Tibial artery (tissue), 4 donors: ENCODE data around the gene TERB1.

Experiments used
- DNase-seq, 2 donors: peaks; one replicate each; pipeline ENCODE4 v3.0.0-alpha.2; 2019
- H3K27ac ChIP-seq, 2 donors: fragments of 200-600 bp; sonication (generic) in 1 of 2; 1 replicate in 1 of 2; 2 replicates in 1 of 2; pipeline ENCODE4 v1.5.1; 2018 to 2019; ENCODE audit warnings: mild to moderate bottlenecking in 1 of 2
- H3K27me3 ChIP-seq, 2 donors: fragments of 200-600 bp; sonication (generic) in 1 of 2; one replicate each; pipeline versions ENCODE4 v1.5.1 to v1.6.0; 2016 to 2019
- H3K36me3 ChIP-seq, 3 donors: fragments of 200-600 bp; sonication (generic) in 2 of 3; one replicate each; pipeline ENCODE4 v1.5.1; 2016 to 2019; ENCODE audit warnings: mild to moderate bottlenecking in 2 of 3
- H3K4me1 ChIP-seq, 4 donors: fragments of 200-600 bp; sonication (generic) in 2 of 4; 1 replicate in 3 of 4; 2 replicates in 1 of 4; pipeline ENCODE4 v1.5.1; 2016 to 2019
- H3K4me3 ChIP-seq, 2 donors: fragments of 200-600 bp; sonication (generic) in 1 of 2; 1 replicate in 1 of 2; 2 replicates in 1 of 2; pipeline ENCODE4 v1.5.1; 2018 to 2019; ENCODE audit warnings: mild to moderate bottlenecking in 2 of 2
- H3K9me3 ChIP-seq, 3 donors: fragments of 200-600 bp; sonication (generic) in 1 of 3; one replicate each; pipeline ENCODE4 v1.5.1; 2016 to 2019
- intact Hi-C: fragments of 100-400 bp; cut with DNase I; formaldehyde crosslinking; loops from one replicate; pipeline ENCODE4 v1.15.0; 2023; ENCODE audit warnings: low total_unique reads
- TF ChIP-seq, protein P1 (sequence below), 2 experiments: fragments of 200-600 bp in 1 of 2; fragments of 450-650 bp in 1 of 2; IDR thresholded peaks; one replicate each; pipeline ENCODE4 v1.5.1; 2017 to 2019; ENCODE audit warnings: antibody characterized with exemption in 2 of 2, mild to moderate bottlenecking in 1 of 2, moderate library complexity in 1 of 2

The TERB1 gene

DNA sequence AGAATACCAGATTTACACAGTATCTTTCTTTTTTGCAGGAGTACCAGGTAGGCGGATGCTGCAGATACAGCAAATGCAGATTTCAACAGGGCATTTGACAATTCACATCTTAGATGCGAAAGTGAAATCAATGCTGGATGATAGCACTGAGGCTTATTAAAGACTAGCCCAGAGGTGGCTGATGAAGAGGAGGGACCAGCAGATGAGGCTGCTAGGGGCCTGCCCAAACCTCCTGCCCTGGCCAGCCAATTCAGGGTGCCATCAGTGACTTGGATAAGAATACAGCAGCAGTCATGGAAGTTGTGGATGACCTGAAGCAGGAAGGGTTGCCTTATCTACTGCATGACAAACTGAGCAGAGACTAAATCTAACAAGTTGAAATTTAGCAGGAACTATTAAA, 48.4 kb downstream of the TERB1 start:
- H3K27me3 ChIP-seq, result no peaks in the 10 kb centered on the region
- intact Hi-C loops, result loop anchor here (5.0 kb wide), 1 partner anchor 146 kb away; no protein-coding TSS in a partner anchor
- H3K4me1 ChIP-seq, result peaks cover 0 to 29% (median 19%) of the 10 kb centered on the region in 4 donors
- no peak for DNase-seq
- TF ChIP-seq, protein P1, sequence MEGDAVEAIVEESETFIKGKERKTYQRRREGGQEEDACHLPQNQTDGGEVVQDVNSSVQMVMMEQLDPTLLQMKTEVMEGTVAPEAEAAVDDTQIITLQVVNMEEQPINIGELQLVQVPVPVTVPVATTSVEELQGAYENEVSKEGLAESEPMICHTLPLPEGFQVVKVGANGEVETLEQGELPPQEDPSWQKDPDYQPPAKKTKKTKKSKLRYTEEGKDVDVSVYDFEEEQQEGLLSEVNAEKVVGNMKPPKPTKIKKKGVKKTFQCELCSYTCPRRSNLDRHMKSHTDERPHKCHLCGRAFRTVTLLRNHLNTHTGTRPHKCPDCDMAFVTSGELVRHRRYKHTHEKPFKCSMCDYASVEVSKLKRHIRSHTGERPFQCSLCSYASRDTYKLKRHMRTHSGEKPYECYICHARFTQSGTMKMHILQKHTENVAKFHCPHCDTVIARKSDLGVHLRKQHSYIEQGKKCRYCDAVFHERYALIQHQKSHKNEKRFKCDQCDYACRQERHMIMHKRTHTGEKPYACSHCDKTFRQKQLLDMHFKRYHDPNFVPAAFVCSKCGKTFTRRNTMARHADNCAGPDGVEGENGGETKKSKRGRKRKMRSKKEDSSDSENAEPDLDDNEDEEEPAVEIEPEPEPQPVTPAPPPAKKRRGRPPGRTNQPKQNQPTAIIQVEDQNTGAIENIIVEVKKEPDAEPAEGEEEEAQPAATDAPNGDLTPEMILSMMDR (IDR thresholded peaks at IDR 0.05), result no peak
- peaks cover 0 to 14% (median 7%) of the 10 kb centered on the region in 3 donors for H3K36me3 ChIP-seq
- no peak overlapping the region for H3K4me3 ChIP-seq
- H3K9me3 ChIP-seq, result no peaks in the 10 kb centered on the region
- no peak overlapping the region for H3K27ac ChIP-seq

DNA sequence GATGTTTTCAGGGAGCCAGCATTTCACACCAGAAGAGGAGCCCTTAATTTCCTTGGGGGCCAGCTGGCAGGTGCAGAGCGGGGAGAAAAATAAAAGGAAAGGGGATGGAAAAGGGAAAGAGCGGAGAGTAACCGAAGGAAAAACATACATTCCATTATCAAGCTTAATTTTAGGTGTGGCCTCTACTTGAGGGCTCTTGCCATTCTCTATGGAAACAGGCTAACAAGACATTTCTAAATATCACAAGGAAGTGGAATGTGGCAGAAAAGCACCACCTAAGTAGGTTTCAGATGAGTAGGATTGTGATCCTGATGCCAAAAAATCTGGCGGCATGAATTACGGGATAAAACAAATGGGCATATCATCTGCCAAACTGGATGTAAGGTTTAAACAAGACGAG, 49.0 kb downstream of the TERB1 start:
- no peaks in the 10 kb centered on the region for H3K9me3 ChIP-seq
- intact Hi-C loops, result loop anchor here (5.0 kb wide), 1 partner anchor 145 kb away; no protein-coding TSS in a partner anchor
- TF ChIP-seq, protein P1 (IDR thresholded peaks at IDR 0.05), result no peak
- H3K27me3 ChIP-seq, result no peaks in the 10 kb centered on the region
- H3K4me3 ChIP-seq, result peak overlapping the region; percentile 84 to 95
- H3K27ac ChIP-seq, result peak overlapping the region in 1 of 2 donors; percentile 96
- peaks cover 0 to 19% (median 11%) of the 10 kb centered on the region in 3 donors for H3K36me3 ChIP-seq
- no peak for DNase-seq
- H3K4me1 ChIP-seq, result peaks cover 0 to 32% (median 20%) of the 10 kb centered on the region in 4 donors

GRCh38 chr16:66751992-66752322, 49.4 kb downstream of the TERB1 start:
- Histone ChIP-seq H3K4me3 (peak overlapping the region; percentile 84 to 95), H3K9me3 (no peaks in the 10 kb centered on the region), H3K4me1 (peaks cover 0 to 36% (median 22%) of the 10 kb centered on the region in 4 donors), H3K36me3 (peaks cover 0 to 24% (median 16%) of the 10 kb centered on the region in 3 donors), H3K27me3 (no peaks in the 10 kb centered on the region), H3K27ac (peak overlapping the region; percentile 85 to 96)
- DNase-seq, result no peak
- intact Hi-C loops, result loop anchor here (5.0 kb wide), 1 partner anchor 145 kb away; no protein-coding TSS in a partner anchor
- TF ChIP-seq, protein P1 (IDR thresholded peaks at IDR 0.05), result no peak

DNA sequence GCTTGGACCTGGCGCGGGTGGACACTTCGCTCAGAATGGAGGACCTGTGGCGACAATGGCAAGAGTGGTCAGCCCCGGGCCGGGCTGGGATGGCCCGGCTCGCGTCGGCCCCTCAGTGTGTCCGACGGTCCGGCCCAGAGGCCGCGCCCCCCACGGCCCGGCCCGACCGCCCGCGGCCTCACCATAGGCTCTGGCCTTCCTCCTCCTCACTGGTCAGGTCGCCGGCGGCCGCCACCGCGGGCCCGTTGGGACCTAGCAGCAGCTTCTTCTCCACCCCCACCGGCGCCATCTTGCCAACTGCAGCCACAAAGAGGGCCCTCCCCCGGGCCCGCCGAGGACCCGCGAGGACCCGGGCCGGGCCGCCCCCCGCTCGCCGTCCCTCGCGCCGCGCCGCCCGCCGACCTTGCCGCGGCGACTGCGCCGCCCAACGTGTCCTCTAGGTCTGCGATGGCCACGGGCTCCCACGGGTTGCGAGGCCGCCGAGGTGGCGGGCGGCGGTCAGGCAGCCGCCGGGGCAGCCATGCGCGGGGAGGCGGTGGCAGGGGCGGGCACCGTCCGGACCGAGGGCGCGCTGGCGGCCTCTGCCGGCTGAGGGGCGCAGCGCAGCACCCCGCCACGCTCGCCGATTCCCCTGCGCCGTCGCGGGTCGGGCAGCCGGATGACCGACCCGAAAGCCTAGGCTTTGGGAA, 49.9 kb downstream of the TERB1 start, which contains the start of gene DYNC1LI2:
Gene DYNC1LI2, minus strand, starts transcription at position 307 of the 689 bp plus-strand sequence. Its CDS starts 18 bp downstream, at position 289.
- peak within 1 kb of the TSS; percentile 85 to 96 for H3K27ac ChIP-seq
- peak within 1 kb of the TSS; percentile 84 to 95 for H3K4me3 ChIP-seq
- peaks cover 0 to 40% (median 23%) of the 10 kb centered on the region in 4 donors for H3K4me1 ChIP-seq
- H3K27me3 ChIP-seq, result no peaks in the 10 kb centered on the region
- H3K36me3 ChIP-seq, result peaks cover 0 to 29% (median 16%) of the 10 kb centered on the region in 3 donors
- TF ChIP-seq, protein P1 (IDR thresholded peaks at IDR 0.05), result peak; percentile 83 to 96
- DNase-seq, result peak; percentile 78 to 89
- no peaks in the 10 kb centered on the region for H3K9me3 ChIP-seq
- intact Hi-C loops, result loop anchor here (5.0 kb wide), 1 partner anchor 144 kb away; no protein-coding TSS in a partner anchor

DNA sequence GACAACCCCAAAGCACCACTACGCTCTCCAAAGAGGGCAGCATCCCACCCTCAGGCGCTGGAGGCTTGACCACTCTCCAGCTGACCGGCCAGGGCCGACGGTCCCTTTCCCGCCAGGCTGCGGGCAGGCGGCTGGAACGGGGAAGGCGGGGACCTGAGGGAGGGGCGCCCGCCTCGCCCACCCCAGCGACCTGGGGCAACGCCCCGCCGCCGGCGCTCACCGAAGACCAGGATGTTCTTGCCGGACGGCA, 50.4 kb downstream of the TERB1 start:
- TF ChIP-seq, protein P1 (IDR thresholded peaks at IDR 0.05), result no peak
- Histone ChIP-seq H3K27ac (peak overlapping the region; percentile 85 to 96), H3K4me3 (peak overlapping the region; percentile 84 to 95), H3K36me3 (peaks cover 0 to 33% (median 16%) of the 10 kb centered on the region in 3 donors), H3K4me1 (peaks cover 0 to 45% (median 24%) of the 10 kb centered on the region in 4 donors), H3K9me3 (no peaks in the 10 kb centered on the region), H3K27me3 (no peaks in the 10 kb centered on the region)
- intact Hi-C loops, result loop anchor here (5.0 kb wide), 1 partner anchor 144 kb away; no protein-coding TSS in a partner anchor
- no peak for DNase-seq
